Measurements from ENCODE around the gene GABRP.
"Not testable (repeated sequence)": the region's sequence is repeated elsewhere in the genome, so short reads cannot be mapped to it uniquely, and the experiment has no call there.

The GABRP gene

DNA sequence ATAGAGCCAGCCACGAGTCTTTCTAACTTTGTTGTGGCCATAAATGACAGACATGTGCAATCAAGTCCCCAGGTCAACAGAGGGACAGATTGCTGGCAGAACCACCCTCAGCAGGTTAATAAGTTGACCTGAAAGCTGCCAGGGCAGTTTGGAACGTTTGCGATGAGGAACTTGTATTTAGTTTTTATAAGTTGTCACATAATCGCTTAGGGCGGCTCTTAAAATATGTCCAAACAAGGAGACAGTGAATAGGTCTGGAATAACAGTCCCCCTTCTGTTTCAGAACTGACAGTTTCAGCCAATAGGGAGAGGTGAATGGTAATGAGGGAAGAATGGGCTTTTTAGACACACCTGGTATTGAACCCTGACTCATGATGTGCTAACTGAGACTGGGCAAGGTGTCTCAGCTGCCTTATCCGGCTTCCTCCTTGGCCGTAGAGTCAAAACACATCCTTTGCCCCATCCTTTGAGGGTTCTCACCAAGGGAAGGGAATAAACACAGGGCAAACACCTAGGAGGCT is 33.6 kb upstream of the GABRP start:
- no peak overlapping the region for H3K27ac ChIP-seq
- no peak for TF ChIP-seq ZFX (IDR thresholded peaks at IDR 0.05; ENCODE audit: borderline replicate concordance)
- TF ChIP-seq, protein P1, sequence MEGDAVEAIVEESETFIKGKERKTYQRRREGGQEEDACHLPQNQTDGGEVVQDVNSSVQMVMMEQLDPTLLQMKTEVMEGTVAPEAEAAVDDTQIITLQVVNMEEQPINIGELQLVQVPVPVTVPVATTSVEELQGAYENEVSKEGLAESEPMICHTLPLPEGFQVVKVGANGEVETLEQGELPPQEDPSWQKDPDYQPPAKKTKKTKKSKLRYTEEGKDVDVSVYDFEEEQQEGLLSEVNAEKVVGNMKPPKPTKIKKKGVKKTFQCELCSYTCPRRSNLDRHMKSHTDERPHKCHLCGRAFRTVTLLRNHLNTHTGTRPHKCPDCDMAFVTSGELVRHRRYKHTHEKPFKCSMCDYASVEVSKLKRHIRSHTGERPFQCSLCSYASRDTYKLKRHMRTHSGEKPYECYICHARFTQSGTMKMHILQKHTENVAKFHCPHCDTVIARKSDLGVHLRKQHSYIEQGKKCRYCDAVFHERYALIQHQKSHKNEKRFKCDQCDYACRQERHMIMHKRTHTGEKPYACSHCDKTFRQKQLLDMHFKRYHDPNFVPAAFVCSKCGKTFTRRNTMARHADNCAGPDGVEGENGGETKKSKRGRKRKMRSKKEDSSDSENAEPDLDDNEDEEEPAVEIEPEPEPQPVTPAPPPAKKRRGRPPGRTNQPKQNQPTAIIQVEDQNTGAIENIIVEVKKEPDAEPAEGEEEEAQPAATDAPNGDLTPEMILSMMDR (IDR thresholded peaks at IDR 0.05), result no peak

DNA sequence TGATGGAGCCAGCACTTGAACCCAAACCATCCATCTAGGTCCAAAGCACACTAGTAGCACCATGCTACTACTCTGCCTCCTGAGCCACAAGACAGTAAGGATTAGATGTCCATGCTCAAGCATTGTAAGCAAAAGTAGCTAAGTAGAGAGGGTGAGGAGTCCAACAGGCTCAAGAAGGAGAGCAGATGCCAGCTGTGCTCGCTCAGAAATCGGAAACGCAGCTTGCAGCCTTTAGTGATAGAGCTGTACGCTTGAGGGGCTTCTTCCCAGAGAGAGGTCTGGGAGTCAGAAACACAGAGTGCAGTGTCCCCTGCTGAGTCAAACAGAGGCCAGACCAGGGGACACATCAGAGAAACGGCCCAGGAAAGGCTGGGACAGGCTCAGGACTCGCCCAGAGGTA is 32.7 kb upstream of the GABRP start:
- TF ChIP-seq, protein P1 (IDR thresholded peaks at IDR 0.05), result no peak
- TF ChIP-seq ZFX (IDR thresholded peaks at IDR 0.05; ENCODE audit: borderline replicate concordance), result no peak
- H3K27ac ChIP-seq, result no peak overlapping the region

DNA sequence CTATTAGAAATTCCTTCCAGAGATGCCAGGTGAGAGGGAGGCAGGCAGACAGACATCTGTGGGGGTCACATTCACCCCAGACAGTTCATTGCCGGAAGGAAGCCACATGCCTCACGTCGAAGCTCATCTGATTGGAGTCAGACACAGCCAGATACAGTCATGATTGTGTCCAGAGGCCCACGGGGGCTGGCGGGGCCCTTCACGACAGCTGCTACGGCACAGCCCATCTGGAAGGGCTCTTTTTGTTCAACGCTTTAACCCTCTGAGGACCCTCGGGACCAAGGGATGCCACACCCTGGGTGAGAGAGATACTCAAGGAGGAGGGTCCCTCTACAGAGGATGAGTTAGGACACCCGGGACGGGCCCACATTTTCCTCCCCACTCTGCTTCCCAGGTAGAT is 31.9 kb upstream of the GABRP start:
- no peak overlapping the region for H3K27ac ChIP-seq
- TF ChIP-seq ZFX (IDR thresholded peaks at IDR 0.05; ENCODE audit: borderline replicate concordance), result no peak
- TF ChIP-seq, protein P1 (IDR thresholded peaks at IDR 0.05), result no peak

DNA sequence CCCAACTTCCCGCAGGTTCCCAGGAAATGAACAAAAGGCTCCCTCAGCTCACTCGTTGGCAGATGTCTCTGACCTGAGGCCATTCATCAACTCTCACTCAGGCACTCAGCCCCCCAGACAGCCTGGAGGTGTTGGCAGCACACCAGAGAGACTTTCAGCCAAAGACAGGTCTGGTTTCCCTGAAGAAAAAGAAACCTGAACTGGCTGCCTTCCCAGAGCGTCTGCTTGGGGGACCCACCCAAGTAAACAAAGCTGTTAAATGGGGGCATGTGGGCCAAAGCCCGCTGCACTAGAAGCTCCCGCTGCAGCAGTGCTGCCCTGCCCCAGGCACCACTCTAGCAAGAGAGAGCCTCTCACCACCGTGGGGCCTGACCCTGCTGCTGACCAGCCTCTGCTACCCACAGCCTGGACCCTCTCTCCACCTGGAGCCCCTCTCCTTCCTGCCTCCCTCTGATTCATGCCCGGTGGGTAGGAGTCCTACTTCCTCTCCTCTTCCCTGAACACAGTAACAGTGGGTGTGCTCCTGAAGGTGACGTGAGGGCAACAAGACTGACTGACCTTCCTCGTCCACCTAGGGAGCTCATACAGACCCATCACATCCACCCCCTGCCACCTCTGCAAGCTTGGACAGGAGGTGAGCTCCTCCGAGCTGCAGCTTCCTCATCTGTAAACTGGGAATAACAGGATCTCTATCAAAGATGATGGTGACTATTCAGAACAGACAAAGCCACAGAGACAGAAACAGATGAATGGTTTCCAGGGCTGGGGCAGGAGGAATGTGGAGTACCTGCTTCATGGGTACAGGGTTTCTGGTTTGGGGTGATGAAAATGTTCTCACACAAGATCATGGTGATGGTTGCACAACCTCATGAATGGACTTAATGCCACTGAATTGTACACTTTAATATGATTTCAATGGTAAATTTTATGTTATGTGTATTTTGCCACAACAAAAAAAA is 31.0 kb upstream of the GABRP start:
- H3K27ac ChIP-seq, result no peak overlapping the region
- TF ChIP-seq, protein P1 (IDR thresholded peaks at IDR 0.05), result no peak
- no peak for TF ChIP-seq ZFX (IDR thresholded peaks at IDR 0.05; ENCODE audit: borderline replicate concordance)

DNA sequence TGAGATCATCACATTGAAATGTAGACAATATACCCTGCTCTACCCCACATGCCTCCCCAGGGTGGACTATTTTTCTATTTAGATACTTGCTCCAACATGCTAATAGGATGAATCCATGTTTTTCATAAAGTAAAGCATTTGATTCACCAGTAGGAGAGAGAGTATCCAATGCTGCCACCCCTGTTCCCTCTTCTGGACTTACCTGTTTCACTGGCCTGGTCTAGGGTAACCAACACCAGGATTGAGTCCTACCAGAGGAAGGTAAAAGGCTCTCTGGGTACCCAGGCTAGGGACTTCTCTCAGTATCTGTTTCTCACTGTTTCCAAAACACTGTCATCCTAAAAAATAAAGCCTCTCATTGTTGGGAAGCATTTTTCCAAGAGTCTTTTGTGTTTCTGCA is 30.2 kb upstream of the GABRP start:
- TF ChIP-seq ZFX (IDR thresholded peaks at IDR 0.05; ENCODE audit: borderline replicate concordance), result no peak
- TF ChIP-seq, protein P1 (IDR thresholded peaks at IDR 0.05), result no peak
- H3K27ac ChIP-seq, result no peak overlapping the region

DNA sequence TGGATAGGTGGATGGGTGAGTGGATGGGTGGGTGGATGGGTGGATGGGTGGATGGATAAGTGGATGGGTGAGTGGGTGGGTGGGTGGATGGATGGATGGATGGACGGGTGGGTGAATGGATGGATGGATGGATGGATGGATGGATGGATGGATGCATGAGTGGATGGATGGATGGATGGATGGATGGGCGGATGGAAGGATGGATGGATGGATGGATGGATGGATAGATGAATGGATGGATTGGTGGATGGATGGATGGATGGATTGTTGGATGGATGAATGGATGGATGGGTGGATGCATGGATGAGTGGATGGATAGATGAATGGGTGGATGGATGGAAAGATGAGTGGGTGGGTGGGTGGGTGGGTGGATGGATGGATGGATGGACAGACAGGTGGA is 29.0 kb upstream of the GABRP start:
- not testable (repeated sequence) for H3K27ac ChIP-seq

DNA sequence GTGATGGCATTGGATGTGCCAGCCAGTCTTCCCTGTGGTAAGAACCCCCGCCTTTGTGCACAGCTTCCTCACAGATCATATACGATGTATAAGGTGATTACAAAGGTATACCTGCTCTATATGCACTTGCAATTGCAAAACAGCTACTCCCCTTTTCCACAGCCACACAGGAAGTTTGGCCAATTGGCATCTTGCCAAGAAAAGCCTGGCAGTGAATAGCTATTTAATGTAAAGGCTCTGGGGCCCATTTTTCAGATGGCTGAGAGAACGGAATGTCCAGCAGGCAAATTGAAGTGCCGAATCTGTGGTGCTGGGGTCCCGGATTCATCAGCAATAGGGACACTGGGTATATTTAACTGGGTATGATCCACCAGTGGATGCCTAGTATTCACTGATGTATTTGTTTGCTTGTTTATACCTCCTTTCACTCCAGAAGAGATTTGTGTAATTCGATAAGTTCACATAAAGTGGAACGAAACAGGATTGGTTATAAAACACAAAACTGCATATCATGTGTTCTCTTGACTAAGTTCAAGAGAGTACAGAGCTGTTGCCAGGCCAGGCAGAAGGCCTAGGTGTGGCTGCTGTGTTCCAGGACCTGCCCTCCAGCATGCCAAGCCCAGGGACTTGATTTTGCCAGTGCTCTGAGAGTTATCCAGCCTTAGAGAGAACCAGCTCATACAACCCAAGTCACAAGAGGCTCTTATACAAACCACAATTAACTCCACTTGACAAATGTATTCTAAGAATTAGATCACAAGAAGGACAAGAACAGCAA is 27.7 kb upstream of the GABRP start:
- no peak overlapping the region for H3K27ac ChIP-seq
- no peak for TF ChIP-seq ZFX (IDR thresholded peaks at IDR 0.05; ENCODE audit: borderline replicate concordance)
- TF ChIP-seq, protein P1 (IDR thresholded peaks at IDR 0.05), result no peak

Data from 22Rv1 (cell line).